ENCODE results near the gene GRN.

Gene GRN

GRCh38 chr17:44356241-44356640 lies 11.1 kb downstream of the GRN start:
- H3K27ac ChIP-seq = no peak overlapping the region
- no peak for TF ChIP-seq CTCF (conservative IDR thresholded peaks at IDR 0.05)

GRCh38 chr17:44358066-44358465 lies 13.0 kb downstream of the GRN start:
- H3K27ac ChIP-seq = no peak overlapping the region
- no peak for TF ChIP-seq CTCF (conservative IDR thresholded peaks at IDR 0.05)

- TF ChIP-seq CTCF (conservative IDR thresholded peaks at IDR 0.05) = no peak
- no peak overlapping the region for H3K27ac ChIP-seq
These were observed 13.9 kb downstream of the GRN start for GRCh38 chr17:44359006-44359405.

- H3K27ac ChIP-seq = no peak overlapping the region
- no peak for TF ChIP-seq CTCF (conservative IDR thresholded peaks at IDR 0.05)
These were observed 14.5 kb downstream of the GRN start for GRCh38 chr17:44359458-44360143.

- TF ChIP-seq CTCF (conservative IDR thresholded peaks at IDR 0.05) = no peak
- no peak overlapping the region for H3K27ac ChIP-seq
These were observed 15.0 kb downstream of the GRN start for GRCh38 chr17:44360144-44360533.

- no peak overlapping the region for H3K27ac ChIP-seq
- no peak for TF ChIP-seq CTCF (conservative IDR thresholded peaks at IDR 0.05)
These were observed 15.7 kb downstream of the GRN start for GRCh38 chr17:44360826-44361225.

GRCh38 chr17:44361292-44362260 lies 16.5 kb downstream of the GRN start:
- no peak for TF ChIP-seq CTCF (conservative IDR thresholded peaks at IDR 0.05)
- no peak overlapping the region for H3K27ac ChIP-seq

Data from VCaP (cell line).